ENCODE measurements around the gene SEC14L3. TPM values are rescaled to one million over a fixed set of nuclear protein-coding genes. Genes with fewer than 3 reads are reported as not detected.
"Not testable (repeated sequence)": the region's sequence is repeated elsewhere in the genome, so short reads cannot be mapped to it uniquely, and the experiment has no call there.

SEC14L3 gene
- total RNA-seq, 1 donor from 2014 or later: 0.60 TPM

DNA sequence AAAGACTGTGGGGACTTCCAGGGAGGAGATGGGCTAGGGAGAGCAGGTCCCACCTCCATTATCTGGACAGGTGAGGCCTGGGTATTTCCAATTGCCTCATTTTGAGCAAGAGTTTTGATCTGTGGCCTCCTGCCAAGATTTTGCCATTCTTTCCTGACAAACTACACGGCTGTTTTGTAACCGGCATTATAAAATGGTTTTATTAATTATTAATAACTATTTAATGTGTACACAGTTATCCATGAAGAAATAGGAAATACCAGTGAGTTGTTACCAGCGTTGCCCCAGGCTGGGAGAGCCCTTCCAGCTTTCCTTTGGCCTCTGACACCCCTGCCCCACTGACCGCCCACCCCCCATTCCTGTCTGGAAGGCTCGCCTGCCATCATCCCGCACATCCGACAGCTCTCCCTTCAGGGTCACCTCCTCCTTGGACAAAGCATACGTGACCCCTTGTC lies 14.9 kb upstream of the SEC14L3 start:
- DNase-seq (ENCODE audit: low spot score): peak; percentile 75
- peak; percentile 35 for ATAC-seq

DNA sequence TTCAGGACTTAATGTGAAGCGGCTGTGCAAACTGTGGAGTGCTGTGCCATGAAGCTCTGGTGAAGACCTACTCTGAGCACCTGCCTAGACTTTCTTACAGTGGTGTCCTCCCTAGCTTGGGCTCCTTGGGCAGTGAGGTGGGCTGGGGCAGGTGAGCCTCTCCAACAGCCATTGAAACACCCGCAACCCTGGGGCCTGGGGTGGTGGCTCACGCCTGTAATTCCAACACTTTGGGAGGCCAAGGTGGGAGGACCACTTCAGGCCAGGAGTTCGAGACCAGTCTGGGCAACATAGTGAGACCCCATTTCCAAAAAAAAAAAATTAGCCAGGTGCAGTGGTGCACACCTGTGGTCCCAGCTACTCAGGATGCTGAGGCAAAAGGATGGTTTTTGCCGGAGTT lies 14.3 kb upstream of the SEC14L3 start:
- ATAC-seq (peak; percentile 1), DNase-seq (ENCODE audit: low spot score) (no peak)

GRCh38 chr22:30485362-30485988 lies 13.7 kb upstream of the SEC14L3 start:
- DNase-seq (ENCODE audit: low spot score): peak; percentile 77

GRCh38 chr22:30483169-30483568 lies 11.4 kb upstream of the SEC14L3 start:
- ATAC-seq (no peak), DNase-seq (ENCODE audit: low spot score) (no peak)

More at GRCh38 chr22:30485362-30485988, 13.7 kb upstream of the SEC14L3 start:
- ATAC-seq: peak; percentile 89

- ATAC-seq (no peak), DNase-seq (ENCODE audit: low spot score) (no peak)
Observed at GRCh38 chr22:30481711-30482110, 9.9 kb upstream of the SEC14L3 start.

GRCh38 chr22:30479981-30480380 lies 8.2 kb upstream of the SEC14L3 start:
- no peak for ATAC-seq

DNA sequence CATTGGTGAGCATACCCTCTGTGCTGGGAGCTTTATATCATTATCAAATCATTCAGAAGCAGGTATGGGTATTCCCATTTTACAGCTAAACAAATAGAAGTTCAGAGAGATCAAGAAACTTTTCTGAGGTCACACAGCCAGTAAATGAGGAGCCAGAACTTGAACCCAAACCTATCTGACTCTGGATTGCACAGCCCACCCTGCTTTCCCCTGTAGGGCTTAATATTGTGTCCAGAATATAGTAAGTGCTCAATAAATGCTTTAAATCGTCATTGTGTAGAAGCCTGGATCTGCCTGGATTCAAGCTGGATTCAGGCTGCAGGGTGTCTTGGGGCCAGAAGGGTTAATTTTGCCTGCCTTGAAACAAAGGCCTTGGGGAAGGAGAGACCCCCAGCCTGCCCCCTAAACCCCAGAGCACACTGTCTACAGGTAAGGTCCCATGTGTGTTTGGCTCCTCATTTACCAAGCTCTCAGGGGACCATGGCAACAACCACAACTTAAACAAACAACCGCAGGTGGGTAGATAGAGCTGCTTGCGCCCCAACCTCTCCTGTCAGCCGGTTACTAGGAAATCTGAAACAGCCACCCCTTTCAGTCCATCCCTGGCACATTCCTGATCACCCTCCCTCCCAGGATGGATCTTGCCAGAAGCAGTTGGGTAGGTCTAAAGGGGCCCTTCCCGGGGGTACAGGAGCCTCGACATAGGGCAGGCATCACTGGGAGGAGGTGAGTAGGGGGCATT lies 3.0 kb upstream of the SEC14L3 start:
- DNase-seq (ENCODE audit: low spot score) (no peak), ATAC-seq (no peak)

More at GRCh38 chr22:30479981-30480380, 8.2 kb upstream of the SEC14L3 start:
- DNase-seq (ENCODE audit: low spot score): no peak

DNA sequence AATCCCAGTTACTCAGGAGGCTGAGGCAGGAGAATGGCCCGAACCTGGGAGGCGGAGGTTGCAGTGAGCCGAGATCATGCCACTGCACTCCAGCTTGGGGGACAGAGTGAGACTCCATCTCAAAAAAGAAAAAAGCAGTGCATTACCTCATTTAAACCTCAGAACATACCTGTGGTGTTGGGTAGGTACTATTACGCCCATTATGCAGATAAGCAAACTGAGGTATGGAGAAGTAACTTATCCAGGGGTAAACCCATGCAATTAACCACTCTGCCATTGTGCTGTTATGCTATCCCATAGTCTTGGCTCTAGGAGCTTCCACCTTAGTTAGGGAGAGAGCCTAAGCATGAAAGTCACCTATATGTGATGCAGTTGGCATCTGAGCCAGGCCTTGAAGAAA lies 2.3 kb upstream of the SEC14L3 start:
- ATAC-seq (no peak), DNase-seq (ENCODE audit: low spot score) (no peak)

DNA sequence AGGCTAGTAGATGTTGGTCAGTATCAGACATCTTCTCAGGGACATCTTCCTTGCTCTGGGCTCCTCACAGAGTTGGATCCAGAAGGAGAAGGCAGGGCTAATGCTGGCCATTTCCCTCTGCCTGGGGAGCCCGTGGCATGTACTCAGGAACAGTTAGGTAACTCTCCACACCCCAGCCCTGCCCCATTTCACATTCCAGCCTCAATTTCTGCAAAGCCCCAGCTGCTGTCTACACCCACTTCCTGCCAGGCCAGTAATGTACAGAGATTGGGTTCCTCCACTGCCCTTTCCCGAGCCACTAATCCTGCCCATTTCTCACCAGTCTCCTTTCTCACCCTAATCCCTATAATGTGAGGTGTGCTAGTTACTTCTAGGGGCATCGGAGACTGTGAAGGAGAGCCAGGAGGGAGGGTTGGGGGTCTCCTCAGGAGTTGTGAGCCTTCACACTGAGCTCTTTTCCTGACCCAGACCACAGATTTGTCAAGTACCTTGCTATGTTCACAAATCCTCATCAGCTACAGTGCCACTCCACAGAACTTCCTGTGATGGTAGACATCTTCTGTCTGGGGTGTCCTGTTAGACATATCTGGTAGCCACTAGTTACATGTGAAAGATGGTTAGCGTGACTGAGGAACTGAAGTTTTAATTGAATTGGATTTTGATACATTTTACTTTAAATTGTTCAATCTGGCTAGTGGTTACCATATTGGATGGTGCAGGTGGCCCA lies 1.3 kb upstream of the SEC14L3 start:
- DNase-seq (ENCODE audit: low spot score): no peak
- ATAC-seq: peak; percentile 5

GRCh38 chr22:30470655-30471054 lies 1.2 kb downstream of the SEC14L3 start:
- DNase-seq (ENCODE audit: low spot score) (no peak), ATAC-seq (no peak)

DNA sequence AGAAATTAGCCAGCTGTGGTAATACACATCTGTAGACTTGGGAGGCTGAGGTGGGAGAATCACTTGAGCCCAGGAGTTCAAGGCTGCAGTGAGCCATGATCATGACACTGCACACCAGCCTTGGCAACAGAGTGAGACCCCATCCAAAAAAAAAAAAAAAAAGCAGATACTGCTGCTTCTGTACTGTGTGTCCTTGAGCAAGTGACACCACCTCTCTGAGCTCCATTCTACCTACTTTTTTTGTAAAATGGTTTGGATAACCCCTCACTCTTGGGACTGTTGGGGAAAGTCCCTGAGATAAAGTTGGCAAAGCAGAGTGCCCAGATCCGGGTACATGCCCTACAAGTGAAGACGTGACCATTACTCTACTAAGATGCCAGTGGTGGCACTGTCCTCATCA lies 2.7 kb downstream of the SEC14L3 start:
- DNase-seq (ENCODE audit: low spot score): no peak
- no peak for ATAC-seq

DNA sequence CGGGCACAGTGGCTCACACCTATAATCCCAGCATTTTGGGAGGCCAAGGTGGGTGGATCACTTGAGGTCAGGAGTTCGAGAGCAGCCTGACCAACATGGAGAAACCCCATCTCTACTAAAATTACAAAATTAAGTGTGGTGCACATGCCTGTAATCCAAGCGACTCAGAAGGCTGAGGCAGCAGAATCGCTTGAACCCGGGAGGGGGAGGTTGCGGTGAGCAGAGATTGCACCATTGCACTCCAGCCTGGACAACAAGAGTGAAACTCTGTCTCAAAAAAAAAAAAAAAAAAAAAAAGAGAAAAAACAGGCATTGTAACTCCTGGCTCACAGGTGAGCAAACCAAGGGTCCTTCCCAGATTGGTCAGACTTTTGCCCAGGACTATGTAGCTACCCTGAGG lies 11.3 kb downstream of the SEC14L3 start:
- DNase-seq (ENCODE audit: low spot score): peak; percentile 60
- ATAC-seq: peak; percentile 56

GRCh38 chr22:30460147-30460546 lies 11.7 kb downstream of the SEC14L3 start:
- DNase-seq (ENCODE audit: low spot score): peak; percentile 89
- ATAC-seq: peak; percentile 89

DNA sequence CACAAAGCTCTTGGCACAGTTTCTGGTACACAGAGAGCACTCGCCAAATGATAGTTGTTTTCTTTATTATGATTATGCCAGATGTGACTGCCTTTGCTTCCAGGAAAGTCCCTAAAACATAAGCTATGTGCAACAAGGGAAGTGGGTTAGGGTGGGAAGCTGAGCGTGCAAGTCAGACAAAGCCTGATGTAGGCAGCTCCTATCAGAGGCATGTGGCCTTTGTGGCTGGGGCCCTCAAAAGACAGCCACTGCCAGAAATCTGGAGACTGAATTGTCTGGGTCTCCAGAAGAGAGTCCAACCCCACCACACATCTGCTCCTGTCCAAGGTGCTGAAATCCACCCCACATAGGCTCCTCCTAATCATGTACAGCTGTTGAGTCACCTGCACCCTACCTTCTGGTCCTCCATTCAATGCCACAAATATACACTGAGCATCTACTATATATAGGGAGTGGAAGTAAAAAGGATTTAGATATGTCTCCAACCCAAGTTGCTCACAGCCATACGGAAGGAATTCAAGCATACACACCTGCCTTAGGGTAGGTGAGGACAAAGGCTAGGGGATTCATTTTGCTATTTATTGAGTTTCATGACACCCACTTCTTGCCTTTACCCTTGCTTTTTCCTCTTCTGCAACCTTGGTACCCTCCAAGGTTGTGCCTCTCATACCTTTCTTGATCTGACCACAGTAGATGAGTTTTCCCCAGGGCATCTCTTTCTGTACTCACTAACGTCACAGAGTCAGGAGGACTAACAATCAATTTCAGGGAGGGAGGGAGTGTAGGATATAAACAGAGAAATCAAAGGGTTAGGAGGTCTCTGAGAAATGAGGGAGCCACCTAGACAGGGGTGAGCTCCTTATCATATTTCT lies 12.4 kb downstream of the SEC14L3 start:
- ATAC-seq (peak; percentile 51), DNase-seq (ENCODE audit: low spot score) (no peak)

DNA sequence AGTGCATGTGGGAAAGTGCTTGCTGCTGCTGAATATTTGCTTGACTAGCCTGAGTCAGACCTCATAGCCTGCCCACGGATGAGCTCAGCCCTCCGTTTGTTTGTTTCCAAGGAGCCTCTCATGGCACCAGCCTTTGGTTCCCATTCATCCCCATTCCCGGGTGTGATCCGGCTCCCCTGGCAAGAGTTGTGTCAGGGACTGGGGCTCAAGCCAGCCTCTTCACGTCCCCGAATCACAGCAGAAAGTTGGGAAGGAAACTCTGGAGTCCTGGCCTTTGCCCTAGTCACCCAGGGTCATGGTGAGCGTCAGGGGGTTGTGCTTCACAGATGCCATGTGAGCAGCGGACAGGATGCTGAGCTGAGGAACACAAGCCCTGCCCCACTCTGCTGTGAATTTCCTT lies 13.8 kb downstream of the SEC14L3 start:
- peak; percentile 53 for DNase-seq (ENCODE audit: low spot score)
- peak; percentile 53 for ATAC-seq

- ATAC-seq: no peak
- DNase-seq (ENCODE audit: low spot score): no peak
Observed at GRCh38 chr22:30455075-30455840, 16.6 kb downstream of the SEC14L3 start.

DNA sequence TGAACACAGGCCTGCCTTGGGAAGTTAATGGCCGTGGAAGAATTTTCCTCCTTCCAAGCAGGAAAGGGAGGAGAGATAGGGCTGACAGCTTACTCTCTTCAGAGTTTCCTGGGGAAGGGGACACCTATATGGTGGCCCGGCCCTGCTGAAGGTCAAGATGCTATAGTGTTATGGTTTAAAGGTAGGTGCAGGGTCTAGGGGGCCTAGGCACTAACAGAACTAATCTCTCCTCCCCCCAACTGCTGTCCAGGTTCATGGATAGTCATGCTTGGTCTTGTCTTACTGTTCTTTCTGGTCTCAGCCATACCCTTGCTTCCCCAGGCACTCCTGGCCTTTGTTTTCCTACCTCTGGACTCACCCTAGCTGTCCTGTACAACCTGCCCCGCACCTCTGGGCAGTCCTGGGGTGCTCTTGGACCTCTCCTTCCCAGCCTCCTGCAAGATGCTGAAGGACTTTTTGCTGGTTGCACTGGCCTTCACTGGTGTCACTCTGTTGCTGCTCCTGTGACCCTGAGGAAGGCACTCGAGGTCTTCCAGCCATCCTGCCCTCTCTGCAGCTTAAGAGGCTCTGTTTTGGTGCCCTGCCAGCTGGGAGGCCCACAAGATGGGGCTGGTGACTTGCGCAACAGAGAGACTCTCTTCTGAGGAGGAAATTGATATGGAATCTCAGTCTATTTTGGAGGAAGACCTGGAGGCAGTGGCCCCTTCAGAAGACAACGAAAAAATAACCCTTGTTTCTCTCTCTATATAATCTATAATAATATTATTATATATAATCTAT lies 17.9 kb downstream of the SEC14L3 start:
- DNase-seq (ENCODE audit: low spot score) (no peak), ATAC-seq (no peak)

DNA sequence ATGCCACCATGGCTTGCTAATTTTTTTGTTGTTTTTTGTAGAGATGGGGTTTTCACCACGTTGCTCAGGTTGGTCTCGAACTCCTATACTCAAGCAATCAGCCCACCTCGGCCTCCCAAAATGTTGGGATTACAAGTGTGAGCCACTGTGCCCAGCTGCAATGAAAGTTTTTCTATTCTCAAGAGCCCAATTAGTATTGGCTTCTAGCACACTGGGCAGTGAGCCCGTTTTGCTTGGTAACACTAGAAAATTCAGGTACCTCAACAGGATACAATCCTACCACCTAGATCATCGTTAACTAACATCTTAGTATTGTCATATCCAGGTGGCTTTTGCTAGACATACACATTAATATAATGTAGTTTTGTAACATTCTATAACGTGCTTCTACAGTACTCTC lies 19.0 kb downstream of the SEC14L3 start:
- no peak for DNase-seq (ENCODE audit: low spot score)
- no peak for ATAC-seq

GRCh38 chr22:30451488-30451887 lies 20.3 kb downstream of the SEC14L3 start:
- ATAC-seq; DNase-seq (ENCODE audit: low spot score): not testable (repeated sequence)

All from left lobe of liver (tissue), 2 donors.